ENCODE results near the gene ALAS1. TPM values are rescaled to one million over a fixed set of nuclear protein-coding genes. Genes with fewer than 3 reads are reported as not detected.

The ALAS1 gene
- total RNA-seq, 2 experiments from 2014 or later = 34.4 to 43.6 TPM

- Histone ChIP-seq H3K9me3 (ENCODE audit: low read length) (no peaks in the 10 kb centered on the region), H3K9me2 (ENCODE audit: insufficient read depth, low read length) (no peaks in the 10 kb centered on the region), H3K4me1 (ENCODE audit: insufficient read depth, low read length, poor library complexity, severe bottlenecking) (peaks cover 15% of the 10 kb centered on the region), H3K27ac (ENCODE audit: low read depth, low read length, poor library complexity, severe bottlenecking) (no peak overlapping the region), H3K4me3 (ENCODE audit: low read depth, low read length, poor library complexity, severe bottlenecking) (no peak overlapping the region), H4K20me1 (ENCODE audit: insufficient read depth, low read length) (no peaks in the 10 kb centered on the region; the same call in 1 of the 2 replicates), H3K36me3 (ENCODE audit: insufficient read depth, low read length) (peaks cover 80% of the 10 kb centered on the region), H3K79me2 (ENCODE audit: insufficient read depth, low read depth, low read length) (peaks cover 9% of the 10 kb centered on the region; the same call in 1 of the 2 replicates), H2AFZ (ENCODE audit: low read length) (no peak overlapping the region), H3K4me2 (ENCODE audit: low read length) (no peak overlapping the region)
- TF ChIP-seq EZH2phosphoT487 (IDR thresholded peaks at IDR 0.05; ENCODE audit: borderline replicate concordance, low read depth, low read length) = no peak
- no peak for TF ChIP-seq CTCF (conservative IDR thresholded peaks at IDR 0.05; ENCODE audit: low read length)
- BruUV-seq (replicated peaks) = no TSS peak
- ChIA-PET CTCF (ENCODE audit: unreplicated experiment) (no interaction called here), POLR2A (interaction anchor here (0.6 to 2.2 kb wide), 3 partner anchors 10 to 58 kb away, joined by 3 to 8 read pairs (median 6); no protein-coding TSS in a partner anchor)
- DNase-seq (ENCODE audit: low spot score) = no peak
- intact Hi-C loops (cut with micrococcal nuclease; ENCODE audit: unreplicated experiment) = no loop called here
These were observed 21.1 kb downstream of the ALAS1 start for GRCh38 chr3:52218937-52219650.

DNA sequence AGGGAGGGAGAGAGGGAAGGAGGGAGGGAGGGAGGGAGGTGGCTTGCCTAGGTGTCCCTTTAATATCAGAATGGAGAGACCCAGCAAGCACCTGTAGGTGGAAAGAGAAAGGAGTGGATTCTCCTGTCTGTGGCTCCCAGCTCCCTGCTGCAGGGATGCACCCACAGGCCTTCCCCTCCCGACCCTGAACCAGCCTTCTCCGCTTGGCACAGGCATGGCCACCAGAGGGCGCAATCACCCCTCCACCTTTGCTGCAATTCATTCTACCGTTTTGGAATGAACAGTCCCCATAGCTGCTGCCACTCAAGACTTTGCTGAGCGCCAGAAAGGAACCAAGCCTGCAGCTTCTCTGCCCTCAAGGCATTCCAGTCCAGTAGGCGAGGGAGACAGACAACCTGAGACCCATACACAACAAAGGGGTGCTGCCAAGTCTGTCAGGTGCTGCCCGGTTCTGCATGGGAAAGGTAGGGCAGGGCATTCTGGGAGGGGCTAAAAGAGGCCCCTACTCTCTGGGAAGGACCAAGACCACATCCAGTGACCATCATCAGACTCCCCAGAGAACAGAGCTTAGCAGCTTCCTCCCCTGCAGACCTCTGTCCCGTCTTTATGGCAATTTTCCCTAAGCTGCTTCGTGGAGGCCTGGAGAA, 22.5 kb downstream of the ALAS1 start:
- H3K79me2 ChIP-seq (ENCODE audit: insufficient read depth, low read depth, low read length) = peaks cover 22% of the 10 kb centered on the region; the same call in 1 of the 2 replicates
- POLR2A ChIA-PET = interaction anchor here (0.6 to 2.2 kb wide), 4 partner anchors 11 to 119 kb away, joined by 3 to 8 read pairs (median 4); no protein-coding TSS in a partner anchor
- H3K4me3 ChIP-seq (ENCODE audit: low read depth, low read length, poor library complexity, severe bottlenecking) = no peak overlapping the region
- H3K27ac ChIP-seq (ENCODE audit: low read depth, low read length, poor library complexity, severe bottlenecking) = peak overlapping the region; percentile 39
- no peaks in the 10 kb centered on the region for H3K9me2 ChIP-seq (ENCODE audit: insufficient read depth, low read length)
- peak; percentile 85 for DNase-seq (ENCODE audit: low spot score)
- H3K36me3 ChIP-seq (ENCODE audit: insufficient read depth, low read length) = peaks cover 67% of the 10 kb centered on the region
- no peaks in the 10 kb centered on the region for H3K9me3 ChIP-seq (ENCODE audit: low read length)
- TF ChIP-seq CTCF (conservative IDR thresholded peaks at IDR 0.05; ENCODE audit: low read length) (peak; percentile 93), EZH2phosphoT487 (IDR thresholded peaks at IDR 0.05; ENCODE audit: borderline replicate concordance, low read depth, low read length) (no peak)
- BruUV-seq (replicated peaks) = no TSS peak
- CTCF ChIA-PET (ENCODE audit: unreplicated experiment) = interaction anchor here (0.6 to 1.5 kb wide), 8 partner anchors 11 to 122 kb away, joined by 3 to 8 read pairs (median 3); partner anchors contain the start of gene WDR82
- no peak overlapping the region for H2AFZ ChIP-seq (ENCODE audit: low read length)
- peak overlapping the region; percentile 43; the same call in 1 of the 2 replicates for H3K4me2 ChIP-seq (ENCODE audit: low read length)
- H4K20me1 ChIP-seq (ENCODE audit: insufficient read depth, low read length) = no peaks in the 10 kb centered on the region; the same call in 1 of the 2 replicates
- intact Hi-C loops (cut with micrococcal nuclease; ENCODE audit: unreplicated experiment) = loop anchor here (1.0 kb wide), 1 partner anchor 219 kb away; no protein-coding TSS in a partner anchor
- peaks cover 26% of the 10 kb centered on the region for H3K4me1 ChIP-seq (ENCODE audit: insufficient read depth, low read length, poor library complexity, severe bottlenecking)

Measured in OCI-LY7 (cell line).